RPMI7951 (cell line): ENCODE data around the gene MLEC. TPM values are rescaled to one million over a fixed set of nuclear protein-coding genes. Genes with fewer than 3 reads are reported as not detected.
"Not testable (repeated sequence)": the region's sequence is repeated elsewhere in the genome, so short reads cannot be mapped to it uniquely, and the experiment has no call there.

Source experiments
- DNase-seq: peaks from one replicate; pipeline ENCODE4 v3.0.0-alpha.2; 2012; ENCODE audit warnings: low read depth
- total RNA-seq: library from RNA; depleted of rRNA; stranded (reverse); fragments of >200 nt; shearing (Covaris generic); gene quantifications from 2 replicates; pipeline ENCODE4 v1.2.3, GENCODE V29; 2014

Gene MLEC
- total RNA-seq, 1 experiment from 2014 or later, result 80.7 TPM

GRCh38 chr12:120662879-120663278 is 24.1 kb upstream of the MLEC start:
- DNase-seq, result no peak

GRCh38 chr12:120663741-120664140 is 23.2 kb upstream of the MLEC start:
- DNase-seq, result no peak

GRCh38 chr12:120666571-120667390 is 20.2 kb upstream of the MLEC start:
- no peak for DNase-seq

- DNase-seq, result no peak
Measured at GRCh38 chr12:120668091-120668867, 18.7 kb upstream of the MLEC start.

GRCh38 chr12:120668868-120669840 is 17.8 kb upstream of the MLEC start:
- DNase-seq, result peak; percentile 25

- not testable (repeated sequence) for DNase-seq
Measured at GRCh38 chr12:120670237-120670636, 16.7 kb upstream of the MLEC start.

GRCh38 chr12:120670667-120671066 is 16.3 kb upstream of the MLEC start:
- no peak for DNase-seq

GRCh38 chr12:120674097-120674636 is 12.8 kb upstream of the MLEC start:
- DNase-seq, result no peak

- DNase-seq, result peak; percentile 63
Measured at GRCh38 chr12:120677765-120678473, 9.0 kb upstream of the MLEC start.

GRCh38 chr12:120678572-120678971 is 8.4 kb upstream of the MLEC start:
- DNase-seq, result peak; percentile 41

- no peak for DNase-seq
Measured at GRCh38 chr12:120680165-120680738, 6.7 kb upstream of the MLEC start.

- DNase-seq, result peak; percentile 65
Measured at GRCh38 chr12:120684523-120684932, 2.4 kb upstream of the MLEC start.

- no peak for DNase-seq
Measured at GRCh38 chr12:120685522-120685921, 1.4 kb upstream of the MLEC start.

GRCh38 chr12:120686151-120686689 is 729 bp upstream of the MLEC start:
- peak; percentile 96 for DNase-seq

GRCh38 chr12:120687578-120688289 is 785 bp downstream of the MLEC start:
- no peak for DNase-seq

GRCh38 chr12:120688527-120689071 is 1.6 kb downstream of the MLEC start:
- peak; percentile 39 for DNase-seq

GRCh38 chr12:120689397-120690082 is 2.6 kb downstream of the MLEC start:
- no peak for DNase-seq

- DNase-seq, result no peak
Measured at GRCh38 chr12:120690083-120690450, 3.1 kb downstream of the MLEC start.

- no peak for DNase-seq
Measured at GRCh38 chr12:120690978-120691377, 4.0 kb downstream of the MLEC start.
